SJCRH30 (cell line): ENCODE measurements around the gene ZNF827. TPM values are rescaled to one million over a fixed set of nuclear protein-coding genes. Genes with fewer than 3 reads are reported as not detected.

Experiments used
- DNase-seq, 2 experiments: peaks; one replicate each; pipeline ENCODE4 v3.0.0-alpha.2; 2015 to 2020
- H3K27ac ChIP-seq: fragments of 250-450 bp; sonication (Bioruptor Pico); 2 replicates; pipeline ENCODE4 v1.5.1; 2020; ENCODE audit warnings: mild to moderate bottlenecking, moderate library complexity
- H3K27me3 ChIP-seq: fragments of 250-450 bp; sonication (Bioruptor Pico); 2 replicates; pipeline ENCODE4 v1.5.1; 2020; ENCODE audit warnings: mild to moderate bottlenecking, moderate library complexity
- H3K36me3 ChIP-seq: fragments of 250-450 bp; sonication (Bioruptor Pico); 2 replicates; pipeline ENCODE4 v1.5.1; 2020; ENCODE audit warnings: mild to moderate bottlenecking, moderate library complexity
- H3K4me1 ChIP-seq: fragments of 250-450 bp; sonication (Bioruptor Pico); 2 replicates; pipeline ENCODE4 v1.5.1; 2020; ENCODE audit warnings: mild to moderate bottlenecking, moderate library complexity
- H3K4me3 ChIP-seq: fragments of 250-450 bp; sonication (Bioruptor Pico); 2 replicates; pipeline ENCODE4 v1.5.1; 2020; ENCODE audit warnings: mild to moderate bottlenecking, moderate library complexity
- H3K9me3 ChIP-seq: fragments of 250-450 bp; sonication (Bioruptor Pico); replicated peaks from 2 replicates; pipeline ENCODE4 v1.5.1; 2020; ENCODE audit warnings: mild to moderate bottlenecking, moderate library complexity
- total RNA-seq: library from RNA; depleted of rRNA; stranded (reverse); fragments of >200 nt; shearing (Covaris generic); gene quantifications from 2 replicates; pipeline ENCODE4 v1.2.3, GENCODE V29; 2014

ZNF827 gene
- total RNA-seq, 1 experiment from 2014 or later: 10.5 TPM

GRCh38 chr4:145808848-145809512 is 129.6 kb downstream of the ZNF827 start:
- no peaks in the 10 kb centered on the region for H3K4me1 ChIP-seq
- peaks cover 2% of the 10 kb centered on the region; the same call in 1 of the 2 replicates for H3K36me3 ChIP-seq
- H3K9me3 ChIP-seq: no peaks in the 10 kb centered on the region
- DNase-seq: no peak
- H3K27me3 ChIP-seq: no peaks in the 10 kb centered on the region
- H3K4me3 ChIP-seq: no peak overlapping the region
- no peak overlapping the region for H3K27ac ChIP-seq

DNA sequence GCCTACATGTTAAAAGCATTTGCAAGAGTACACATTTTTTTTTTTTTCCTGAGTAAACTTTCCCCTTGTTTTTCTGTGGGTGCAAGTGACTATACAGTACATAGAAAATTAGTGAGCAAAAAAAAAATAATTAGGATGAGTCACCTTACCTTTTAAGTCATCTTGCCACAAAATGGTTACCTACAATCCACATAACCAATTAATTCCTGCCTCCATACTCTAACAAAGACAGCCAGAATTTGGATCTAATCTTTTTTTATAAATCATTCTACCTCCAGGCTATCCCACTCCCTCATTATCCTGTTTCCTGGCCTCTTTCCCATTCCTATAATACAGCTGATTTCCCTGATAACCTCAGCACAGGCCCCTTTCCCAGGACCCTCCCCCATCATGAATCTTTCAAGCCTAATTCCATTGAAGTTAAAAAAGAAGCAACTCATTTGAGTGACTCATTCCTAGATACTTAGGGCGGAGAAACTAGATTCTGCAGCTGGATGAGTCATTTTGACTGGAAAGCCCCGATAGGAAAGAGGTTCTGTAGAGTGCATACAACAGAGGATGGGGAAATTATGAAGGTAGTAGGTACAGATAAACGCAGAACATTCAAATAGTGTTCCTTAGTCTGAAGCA is 130.5 kb downstream of the ZNF827 start:
- Histone ChIP-seq H3K4me3 (no peak overlapping the region), H3K27ac (no peak overlapping the region)
- peak; percentile 7 to 40 for DNase-seq

GRCh38 chr4:145805490-145805889 is 133.1 kb downstream of the ZNF827 start:
- no peaks in the 10 kb centered on the region for H3K9me3 ChIP-seq
- peaks cover under 1% of the 10 kb centered on the region; the same call in 1 of the 2 replicates for H3K36me3 ChIP-seq
- H3K4me1 ChIP-seq: no peaks in the 10 kb centered on the region
- no peak overlapping the region for H3K4me3 ChIP-seq
- no peaks in the 10 kb centered on the region for H3K27me3 ChIP-seq
- no peak for DNase-seq
- H3K27ac ChIP-seq: no peak overlapping the region

More for the DNA sequence above, 130.5 kb downstream of the ZNF827 start:
- no peaks in the 10 kb centered on the region for H3K9me3 ChIP-seq
- H3K4me1 ChIP-seq: no peaks in the 10 kb centered on the region
- H3K36me3 ChIP-seq: peaks cover 2% of the 10 kb centered on the region; the same call in 1 of the 2 replicates
- no peaks in the 10 kb centered on the region for H3K27me3 ChIP-seq

- Histone ChIP-seq H3K36me3 (no peaks in the 10 kb centered on the region), H3K4me3 (no peak overlapping the region), H3K9me3 (no peaks in the 10 kb centered on the region), H3K4me1 (no peaks in the 10 kb centered on the region), H3K27ac (no peak overlapping the region), H3K27me3 (no peaks in the 10 kb centered on the region)
- DNase-seq: no peak
Measured at GRCh38 chr4:145804116-145804515, 134.5 kb downstream of the ZNF827 start.

GRCh38 chr4:145799223-145799622 is 139.4 kb downstream of the ZNF827 start:
- no peaks in the 10 kb centered on the region for H3K36me3 ChIP-seq
- no peaks in the 10 kb centered on the region for H3K4me1 ChIP-seq
- H3K27ac ChIP-seq: no peak overlapping the region
- H3K27me3 ChIP-seq: no peaks in the 10 kb centered on the region
- DNase-seq: no peak
- H3K4me3 ChIP-seq: no peak overlapping the region
- H3K9me3 ChIP-seq: no peaks in the 10 kb centered on the region

DNA sequence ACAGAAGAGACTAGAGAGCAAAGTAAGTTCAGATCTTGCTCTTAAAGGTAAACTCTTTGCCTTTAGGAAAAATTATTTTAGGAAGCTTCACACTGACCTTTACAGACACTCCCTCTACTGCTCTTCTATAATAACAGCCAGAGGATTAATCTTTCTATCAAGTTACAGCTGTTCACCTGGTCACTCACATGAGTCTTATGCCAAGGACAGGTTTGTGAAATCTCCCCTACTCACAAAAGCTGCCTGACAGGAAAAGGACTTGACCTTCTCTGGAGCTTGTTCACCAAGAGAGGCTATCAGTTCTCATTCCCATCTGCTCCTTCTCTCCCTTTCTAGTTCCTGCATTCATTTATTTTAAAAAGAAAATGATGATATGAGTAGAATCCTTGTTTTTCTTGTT is 141.3 kb downstream of the ZNF827 start:
- Histone ChIP-seq H3K4me1 (no peaks in the 10 kb centered on the region), H3K27ac (no peak overlapping the region), H3K36me3 (no peaks in the 10 kb centered on the region), H3K9me3 (no peaks in the 10 kb centered on the region), H3K27me3 (no peaks in the 10 kb centered on the region), H3K4me3 (no peak overlapping the region)
- DNase-seq: no peak

- Histone ChIP-seq H3K27ac (no peak overlapping the region), H3K4me3 (no peak overlapping the region), H3K27me3 (no peaks in the 10 kb centered on the region), H3K9me3 (no peaks in the 10 kb centered on the region), H3K4me1 (no peaks in the 10 kb centered on the region), H3K36me3 (no peaks in the 10 kb centered on the region)
- DNase-seq: no peak
Measured at GRCh38 chr4:145796346-145796745, 142.3 kb downstream of the ZNF827 start.

DNA sequence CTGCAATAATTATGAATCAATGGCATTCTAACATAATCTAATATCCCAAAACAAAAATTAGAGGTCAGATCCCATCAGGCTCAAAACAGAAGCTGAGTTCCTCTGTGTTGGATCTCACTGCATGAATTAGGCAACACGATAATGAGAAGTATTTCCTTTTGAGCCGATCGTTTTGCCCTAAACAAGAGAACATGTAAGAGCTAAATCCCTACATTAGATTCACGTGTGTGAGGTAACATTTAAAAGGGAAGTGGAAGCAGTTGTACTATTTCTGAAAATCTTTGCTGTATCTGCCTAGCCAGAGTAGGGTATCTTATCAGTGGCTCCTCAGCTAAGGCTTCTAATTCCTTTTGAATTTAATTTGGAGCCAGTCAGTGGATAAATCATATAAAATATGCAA is 143.1 kb downstream of the ZNF827 start:
- no peak for DNase-seq
- no peaks in the 10 kb centered on the region for H3K27me3 ChIP-seq
- H3K36me3 ChIP-seq: no peaks in the 10 kb centered on the region
- H3K9me3 ChIP-seq: no peaks in the 10 kb centered on the region
- no peaks in the 10 kb centered on the region for H3K4me1 ChIP-seq
- no peak overlapping the region for H3K27ac ChIP-seq
- no peak overlapping the region for H3K4me3 ChIP-seq

DNA sequence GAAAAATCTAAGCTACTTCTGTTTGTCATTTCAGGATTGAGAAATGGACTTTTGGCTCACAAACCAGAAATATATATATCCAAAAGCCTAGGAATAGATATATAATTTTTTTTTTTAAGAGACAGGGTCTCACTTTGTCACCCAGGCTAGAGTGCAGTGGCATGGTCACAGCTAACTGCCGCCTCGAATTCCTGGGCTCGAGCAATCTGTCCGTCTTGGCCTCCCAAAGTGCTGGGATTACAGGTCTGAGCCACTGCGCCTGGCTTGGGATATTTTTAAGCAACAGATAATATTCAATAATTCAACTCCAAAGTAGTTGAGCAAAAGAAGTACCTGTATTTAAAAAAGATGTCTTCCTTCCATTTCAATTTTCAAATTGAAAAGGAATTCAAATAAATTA is 146.2 kb downstream of the ZNF827 start:
- Histone ChIP-seq H3K9me3 (no peaks in the 10 kb centered on the region), H3K4me1 (no peaks in the 10 kb centered on the region), H3K36me3 (no peaks in the 10 kb centered on the region), H3K27ac (no peak overlapping the region), H3K27me3 (no peaks in the 10 kb centered on the region), H3K4me3 (no peak overlapping the region)
- no peak for DNase-seq

DNA sequence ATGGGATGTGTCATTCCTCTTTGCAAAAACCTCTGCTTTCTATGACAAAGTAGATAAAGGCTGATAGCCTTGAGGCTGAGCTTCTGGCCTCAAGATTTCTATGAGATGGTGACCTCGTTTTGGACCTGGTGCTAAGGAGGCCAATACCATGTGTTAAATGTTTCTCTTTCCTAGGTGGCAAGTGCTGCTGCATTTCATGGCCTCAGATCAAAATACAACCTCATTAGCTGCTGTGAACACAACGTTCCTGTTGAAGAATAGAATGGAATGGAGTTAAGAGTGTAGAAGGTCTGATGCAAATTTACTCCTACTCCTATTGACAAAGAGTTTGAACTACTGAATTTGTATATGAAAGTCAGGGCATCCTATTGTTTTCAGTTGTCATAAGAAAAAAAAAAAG is 146.6 kb downstream of the ZNF827 start:
- H3K4me1 ChIP-seq: no peaks in the 10 kb centered on the region
- no peak for DNase-seq
- no peak overlapping the region for H3K27ac ChIP-seq
- no peaks in the 10 kb centered on the region for H3K36me3 ChIP-seq
- no peak overlapping the region for H3K4me3 ChIP-seq
- H3K9me3 ChIP-seq: no peaks in the 10 kb centered on the region
- H3K27me3 ChIP-seq: no peaks in the 10 kb centered on the region

- DNase-seq: no peak
- no peaks in the 10 kb centered on the region for H3K27me3 ChIP-seq
- no peak overlapping the region for H3K27ac ChIP-seq
- H3K9me3 ChIP-seq: no peaks in the 10 kb centered on the region
- H3K36me3 ChIP-seq: 0 out of 2 replicates have a peak, but pooled peaks cover 3% of the 10 kb centered on the region
- no peak overlapping the region for H3K4me3 ChIP-seq
- no peaks in the 10 kb centered on the region for H3K4me1 ChIP-seq
Measured at GRCh38 chr4:145788755-145789154, 149.9 kb downstream of the ZNF827 start.

DNA sequence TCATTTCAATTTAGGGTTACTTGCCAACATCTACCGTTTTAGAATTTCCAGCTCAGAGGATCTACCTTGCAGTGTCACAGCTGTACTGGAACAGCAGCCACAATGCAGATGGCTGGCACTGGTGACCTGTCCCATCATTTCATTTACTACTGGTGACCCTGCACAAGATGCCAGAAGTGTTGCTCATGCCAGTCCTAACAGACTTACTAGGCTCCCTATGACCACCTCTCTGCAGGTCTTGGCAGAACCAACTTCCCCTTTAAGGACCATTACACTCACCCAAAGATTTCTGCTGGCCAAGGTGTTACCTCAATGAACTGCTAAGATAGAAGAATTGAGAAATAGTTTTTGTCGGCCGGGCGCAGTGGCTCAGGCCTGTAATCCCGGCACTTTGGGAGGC is 151.8 kb downstream of the ZNF827 start:
- Histone ChIP-seq H3K4me1 (no peaks in the 10 kb centered on the region), H3K27me3 (no peaks in the 10 kb centered on the region), H3K27ac (no peak overlapping the region), H3K9me3 (no peaks in the 10 kb centered on the region), H3K4me3 (no peak overlapping the region), H3K36me3 (peaks cover 3% of the 10 kb centered on the region; the same call in 1 of the 2 replicates)
- no peak for DNase-seq

DNA sequence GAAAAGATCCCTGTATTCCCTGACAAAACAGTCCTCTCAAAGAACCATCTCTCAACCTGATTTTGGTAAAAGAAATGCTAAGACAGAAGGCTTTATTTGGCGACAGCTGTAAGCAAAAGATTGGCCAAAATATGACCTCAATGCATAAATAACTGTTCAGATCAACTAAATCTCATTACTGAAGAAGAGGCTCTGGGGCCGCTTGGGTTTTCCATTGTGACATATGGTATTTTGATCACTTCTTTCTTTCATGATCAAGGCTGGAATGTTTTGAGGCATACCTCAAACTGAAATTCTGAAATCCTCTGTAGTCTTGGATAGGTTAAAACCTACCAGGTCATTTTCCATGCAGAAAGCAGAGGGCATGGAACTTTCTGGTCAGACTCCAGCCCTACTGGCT is 152.4 kb downstream of the ZNF827 start:
- no peak for DNase-seq
- Histone ChIP-seq H3K27me3 (no peaks in the 10 kb centered on the region), H3K4me1 (no peaks in the 10 kb centered on the region), H3K36me3 (peaks cover 3% of the 10 kb centered on the region; the same call in 1 of the 2 replicates), H3K27ac (no peak overlapping the region), H3K4me3 (no peak overlapping the region), H3K9me3 (no peaks in the 10 kb centered on the region)

- Histone ChIP-seq H3K9me3 (no peaks in the 10 kb centered on the region), H3K4me3 (no peak overlapping the region), H3K27me3 (no peaks in the 10 kb centered on the region), H3K4me1 (no peaks in the 10 kb centered on the region), H3K27ac (no peak overlapping the region), H3K36me3 (peaks cover 3% of the 10 kb centered on the region; the same call in 1 of the 2 replicates)
- no peak for DNase-seq
Measured at GRCh38 chr4:145785391-145786008, 153.1 kb downstream of the ZNF827 start.

DNA sequence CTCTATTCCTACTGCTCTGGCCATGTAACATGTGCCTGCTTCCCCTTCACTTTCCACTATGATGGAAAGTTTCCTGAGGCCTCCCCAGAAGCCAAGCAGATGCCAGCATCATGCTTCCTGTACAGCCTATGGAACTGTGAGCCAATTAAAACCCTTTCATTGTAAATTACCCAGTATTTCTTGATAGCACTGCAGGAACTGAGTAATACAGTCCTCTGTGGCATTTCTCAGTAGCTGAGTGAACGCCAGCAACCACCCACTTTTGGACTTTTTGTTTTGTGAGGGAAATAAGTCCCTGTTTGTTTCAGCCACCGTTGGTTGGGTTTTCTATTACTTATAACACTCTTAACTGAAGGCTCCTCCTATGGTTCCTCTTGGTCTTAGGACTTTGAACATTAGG is 154.6 kb downstream of the ZNF827 start:
- no peak overlapping the region for H3K4me3 ChIP-seq
- no peak for DNase-seq
- H3K27me3 ChIP-seq: no peaks in the 10 kb centered on the region
- no peak overlapping the region for H3K27ac ChIP-seq
- no peaks in the 10 kb centered on the region for H3K4me1 ChIP-seq
- H3K9me3 ChIP-seq: no peaks in the 10 kb centered on the region
- H3K36me3 ChIP-seq: peaks cover 3% of the 10 kb centered on the region; the same call in 1 of the 2 replicates
